HCT116 (cell line): ENCODE results near the gene KNCN. TPM values are rescaled to one million over a fixed set of nuclear protein-coding genes. Genes with fewer than 3 reads are reported as not detected.

Experiments used
- ATAC-seq: fragments of 200-7000 bp; cut with Tn5 transposase; 2 replicates; pipeline ENCODE4 v1.9.1; 2020; ENCODE audit warnings: mild to moderate bottlenecking, moderate library complexity
- BruUV-seq: library from RNA; stranded (reverse); fragments of 400-500 nt; replicated peaks from 2 replicates; lab custom pipeline; 2021; lab: Mats Ljungman, UMichigan
- CTCF ChIA-PET: fragments of 300-600 bp; sonication (Branson Sonifier 250); formaldehyde crosslinking; loops from one replicate; lab custom pipeline; 2021; ENCODE audit warnings: antibody characterized with exemption; lab: Charles Lee
- POLR2A ChIA-PET: fragments of 300-600, 350-600 bp; sonication (Branson Sonifier 250); formaldehyde crosslinking; loops from one replicate; lab custom pipeline; 2021; ENCODE audit warnings: antibody characterized with exemption; lab: Charles Lee
- RAD21 ChIA-PET, 2 experiments: fragments of 300-600 bp; sonication (Branson Sonifier 250); formaldehyde crosslinking; loops; one replicate each; lab custom pipeline; 2023; ENCODE audit warnings: low total read pairs in 2 of 2; ENCODE audit not compliant: uncharacterized antibody in 2 of 2, unreplicated experiment in 2 of 2, low non-redundant PET in 1 of 2; lab: Charles Lee
- DNase-seq: peaks from one replicate; pipeline ENCODE4 v3.0.0-alpha.2; 2010; ENCODE audit warnings: low read depth, low spot score
- H2AFZ ChIP-seq: fragments of 200-600 bp; shearing (Covaris generic), sonication (generic); 2 replicates; pipeline ENCODE4 v1.6.1; 2017; ENCODE audit warnings: low read depth, mixed run types, mixed read lengths, antibody characterized with exemption, low read length; ENCODE audit not compliant: poor library complexity, severe bottlenecking
- H3K27ac ChIP-seq: 2 replicates; pipeline ENCODE4 v1.5.1; 2012; ENCODE audit warnings: low read depth, low read length
- H3K27me3 ChIP-seq: fragments of 200-600 bp; sonication (generic); 2 replicates; pipeline ENCODE4 v1.6.1; 2016; ENCODE audit warnings: mixed run types, low read length, mixed read lengths; ENCODE audit not compliant: insufficient read depth
- H3K36me3 ChIP-seq, 2 experiments: fragments of 200-500 bp in 1 of 2; fragments of 200-600 bp in 1 of 2; sonication (Bioruptor generic) in 1 of 2; sonication (generic) in 1 of 2; 2 replicates each; pipeline versions ENCODE4 v1.5.1 to v1.6.1; 2014 to 2016; ENCODE audit warnings: low read length in 2 of 2, inconsistent platforms in 1 of 2, mixed read lengths in 1 of 2, mixed run types in 1 of 2; ENCODE audit not compliant: insufficient read depth in 2 of 2, control insufficient read depth in 1 of 2
- H3K4me1 ChIP-seq, 2 experiments: fragments of 200-600 bp in 1 of 2; sonication (generic) in 1 of 2; 2 replicates each; pipeline versions ENCODE4 v1.5.1 to v1.6.1; 2012 to 2017; ENCODE audit warnings: low read length in 2 of 2, inconsistent platforms in 1 of 2, mild to moderate bottlenecking in 1 of 2, mixed read lengths in 1 of 2, mixed run types in 1 of 2, moderate library complexity in 1 of 2; ENCODE audit not compliant: insufficient read depth in 2 of 2, control insufficient read depth in 1 of 2
- H3K4me2 ChIP-seq: fragments of 200-600 bp; sonication (generic); 2 replicates; pipeline ENCODE4 v1.6.1; 2017; ENCODE audit warnings: mixed run types, low read length, mixed read lengths
- H3K4me3 ChIP-seq, 2 experiments: fragments of 200-600 bp in 1 of 2; sonication (generic) in 1 of 2; replicated peaks in 1 of 2; 2 replicates each; pipeline ENCODE4 v1.5.1; 2011 to 2016; ENCODE audit warnings: low read length in 2 of 2, control low read depth in 1 of 2, low read depth in 1 of 2, mild to moderate bottlenecking in 1 of 2, mixed read lengths in 1 of 2, mixed run types in 1 of 2
- H3K79me2 ChIP-seq: fragments of 200-600 bp; sonication (generic); 2 replicates; pipeline ENCODE4 v1.6.1; 2017; ENCODE audit warnings: mild to moderate bottlenecking, mixed run types, low read length, moderate library complexity, mixed read lengths; ENCODE audit not compliant: insufficient read depth
- H3K9ac ChIP-seq: fragments of 200-600 bp; sonication (generic); 2 replicates; pipeline ENCODE4 v1.6.1; 2016; ENCODE audit warnings: low read length, mixed read lengths
- H3K9me2 ChIP-seq: fragments of 200-600 bp; sonication (generic), shearing (Covaris generic); 2 replicates; pipeline ENCODE4 v1.6.1; 2017; ENCODE audit warnings: mixed run types, mild to moderate bottlenecking, moderate library complexity; ENCODE audit not compliant: insufficient read depth
- H3K9me3 ChIP-seq, 2 experiments: fragments of 200-500 bp in 1 of 2; fragments of 200-600 bp in 1 of 2; sonication (Bioruptor generic) in 1 of 2; sonication (generic) in 1 of 2; 2 replicates each; pipeline ENCODE4 v1.6.1; 2014 to 2017; ENCODE audit warnings: low read length in 2 of 2, mixed read lengths in 2 of 2, inconsistent platforms in 1 of 2, low read depth in 1 of 2, mild to moderate bottlenecking in 1 of 2, mixed run types in 1 of 2, moderate library complexity in 1 of 2; ENCODE audit not compliant: control insufficient read depth in 1 of 2, insufficient read depth in 1 of 2
- H4K20me1 ChIP-seq: fragments of 200-600 bp; sonication (generic), shearing (Covaris generic); 2 replicates; pipeline ENCODE4 v1.6.1; 2017; ENCODE audit warnings: mixed run types, mild to moderate bottlenecking, moderate library complexity; ENCODE audit not compliant: insufficient read depth
- ATF3 ChIP-seq: IDR thresholded peaks from 2 replicates; pipeline ENCODE4 v1.6.1; 2012
- CBX3 ChIP-seq: IDR thresholded peaks from 2 replicates; pipeline ENCODE4 v1.6.1; 2012; ENCODE audit warnings: low read depth
- CEBPB ChIP-seq: IDR thresholded peaks from 2 replicates; pipeline ENCODE4 v1.6.1; 2012; ENCODE audit warnings: low read depth
- CTCF ChIP-seq, 3 experiments: fragments of 200-600 bp in 1 of 3; sonication (generic) in 1 of 3; IDR thresholded peaks in 2 of 3; conservative IDR thresholded peaks in 1 of 3; 2 replicates each; pipeline ENCODE4 v1.5.1; 2012 to 2017; ENCODE audit warnings: low read depth in 2 of 3, low read length in 2 of 3, antibody characterized with exemption in 1 of 3, borderline replicate concordance in 1 of 3, control low read depth in 1 of 3, mild to moderate bottlenecking in 1 of 3, mixed read lengths in 1 of 3, mixed run types in 1 of 3, moderate library complexity in 1 of 3; ENCODE audit not compliant: insufficient read depth in 1 of 3
- EGR1 ChIP-seq: IDR thresholded peaks from 2 replicates; pipeline ENCODE4 v1.6.1; 2012; ENCODE audit warnings: low read depth
- ELF1 ChIP-seq: IDR thresholded peaks from 2 replicates; pipeline ENCODE4 v1.6.1; 2012; ENCODE audit warnings: low read depth, borderline replicate concordance
- EZH2 ChIP-seq: fragments of 200-600 bp; sonication (generic); IDR thresholded peaks from 2 replicates; pipeline ENCODE4 v1.6.1; 2017; ENCODE audit warnings: antibody characterized with exemption, mixed run types
- FOSL1 ChIP-seq: IDR thresholded peaks from 2 replicates; pipeline ENCODE4 v1.6.1; 2012; ENCODE audit warnings: low read depth
- JUND ChIP-seq: IDR thresholded peaks from 2 replicates; pipeline ENCODE4 v1.6.1; 2012
- POLR2A ChIP-seq: IDR thresholded peaks from 2 replicates; pipeline ENCODE4 v1.7.0; 2011; ENCODE audit warnings: borderline replicate concordance; ENCODE audit not compliant: insufficient read depth, insufficient read length; ENCODE audit errors: extremely low read depth
- POLR2AphosphoS5 ChIP-seq: IDR thresholded peaks from 2 replicates; pipeline ENCODE4 v1.6.1; 2011; ENCODE audit warnings: mild to moderate bottlenecking, low read depth, low read length, moderate library complexity
- RAD21 ChIP-seq: IDR thresholded peaks from 2 replicates; pipeline ENCODE4 v1.6.1; 2012; ENCODE audit warnings: low read depth, mild to moderate bottlenecking
- SIN3A ChIP-seq: IDR thresholded peaks from 2 replicates; pipeline ENCODE4 v1.6.1; 2012; ENCODE audit warnings: low read depth
- SRF ChIP-seq: IDR thresholded peaks from 2 replicates; pipeline ENCODE4 v1.6.1; 2012; ENCODE audit warnings: low read depth
- TCF7L2 ChIP-seq: IDR thresholded peaks from 2 replicates; pipeline ENCODE4 v1.7.0; 2011; ENCODE audit warnings: borderline replicate concordance, inconsistent platforms; ENCODE audit not compliant: insufficient read depth, insufficient read length; ENCODE audit errors: extremely low read depth
- YY1 ChIP-seq: IDR thresholded peaks from 2 replicates; pipeline ENCODE4 v1.6.1; 2011; ENCODE audit warnings: low read length, low read depth, moderate library complexity, mild to moderate bottlenecking; ENCODE audit not compliant: insufficient replicate concordance; ENCODE audit errors: extremely low read depth
- ZBTB33 ChIP-seq: IDR thresholded peaks from 2 replicates; pipeline ENCODE4 v1.6.1; 2011; ENCODE audit warnings: mild to moderate bottlenecking, low read length, moderate library complexity; ENCODE audit not compliant: insufficient replicate concordance; ENCODE audit errors: extremely low read depth
- ZFX ChIP-seq: fragments of 450-650 bp; IDR thresholded peaks from 2 replicates; pipeline ENCODE4 v1.6.1; 2017
- ZNF274 ChIP-seq: fragments of 200-500 bp; sonication (Bioruptor generic); IDR thresholded peaks from 2 replicates; pipeline ENCODE4 v1.6.1; 2014; ENCODE audit warnings: mild to moderate bottlenecking, low read depth, low read length, inconsistent platforms
- intact Hi-C: fragments of 100-400 bp; cut with micrococcal nuclease; formaldehyde crosslinking; loops from 2 replicates; pipeline ENCODE4 v1.10.0; 2022
- total RNA-seq: library from RNA; stranded (reverse); gene quantifications from one replicate; pipeline ENCODE4 v1.2.1, GENCODE V29; 2021; ENCODE audit not compliant: unreplicated experiment

KNCN gene
- total RNA-seq, 1 experiment from 2014 or later, result not detected

- Histone ChIP-seq H2AFZ (no peak overlapping the region), H3K9me2 (no peaks in the 10 kb centered on the region), H3K27ac (no peak overlapping the region), H3K4me3 (no peak overlapping the region), H4K20me1 (no peaks in the 10 kb centered on the region), H3K4me1 (no peaks in the 10 kb centered on the region), H3K79me2 (no peaks in the 10 kb centered on the region), H3K9ac (no peak overlapping the region), H3K9me3 (no peaks in the 10 kb centered on the region)
- no TSS peak for BruUV-seq
- RAD21 ChIA-PET, result no interaction called here
- CTCF ChIA-PET, result no interaction called here
- TF ChIP-seq EZH2 (no peak), CEBPB (no peak), ZNF274 (no peak), RAD21 (no peak), CBX3 (no peak), POLR2AphosphoS5 (no peak), POLR2A (no peak), JUND (no peak), CTCF (IDR thresholded peaks at IDR 0.05 in 2 of 3, conservative IDR thresholded peaks at IDR 0.05 in 1 of 3; ENCODE audit: borderline replicate concordance in 1 of 3, insufficient read depth in 1 of 3, low read depth in 2 of 3, low read length in 2 of 3) (no peak), SRF (no peak), ZFX (no peak), ZBTB33 (no peak), ELF1 (no peak), EGR1 (no peak), ATF3 (no peak), FOSL1 (no peak), YY1 (no peak), TCF7L2 (no peak), SIN3A (no peak)
- TF ChIP-seq, all 23 proteins: peak for 0
- no peaks in the 10 kb centered on the region for H3K27me3 ChIP-seq
- no peak overlapping the region for H3K4me2 ChIP-seq
- DNase-seq (no peak), ATAC-seq (no peak)
- POLR2A ChIA-PET, result no interaction called here
- intact Hi-C loops, result no loop called here
- peaks cover 0 to 6% of the 10 kb centered on the region in 2 experiments; a peak in 2 of 4 replicates for H3K36me3 ChIP-seq
These were observed 11.1 kb upstream of the KNCN start for GRCh38 chr1:46562498-46562897.
